K562 (cell line): ENCODE measurements around the gene ARAP1. TPM values are rescaled to one million over a fixed set of nuclear protein-coding genes. Genes with fewer than 3 reads are reported as not detected.

ENCODE experiments used
- ATAC-seq: fragments of 200-7000 bp; cut with Tn5 transposase; 3 replicates; pipeline ENCODE4 v1.9.1; 2020; ENCODE audit warnings: moderate library complexity
- BruUV-seq: library from RNA; stranded (reverse); fragments of 400-500 nt; replicated peaks from 2 replicates; lab custom pipeline; 2021; lab: Mats Ljungman, UMichigan
- CTCF ChIA-PET: fragments of 300-600 bp; formaldehyde crosslinking; extraction: SDS; loops from one replicate; lab custom pipeline; 2021; ENCODE audit warnings: low intra/inter-chr PET ratio; lab: Yijun Ruan, JAX
- POLR2A ChIA-PET: fragments of 300-600, 350-650 bp; sonication (Branson Sonifier 250); formaldehyde crosslinking; extraction: SDS; loops from one replicate; lab custom pipeline; 2021; ENCODE audit warnings: antibody characterized with exemption, inconsistent platforms; lab: Yijun Ruan, JAX
- DNase-seq, 4 experiments: peaks; one replicate each; pipeline versions ENCODE4 v3.0.0 to v3.0.0-alpha.2; 2011 to 2018; ENCODE audit warnings: low spot score in 3 of 4, mixed read lengths in 3 of 4; ENCODE audit errors: extremely low read depth in 1 of 4
- FAIRE-seq: peaks from 2 replicates; lab custom pipeline; 2011; peaks lifted over from hg19 to GRCh38; lab: Jason Lieb, UNC
- H2AFZ ChIP-seq: 2 replicates; pipeline ENCODE4 v1.6.0; 2011; ENCODE audit warnings: low read depth, low read length, control low read depth, inconsistent platforms
- H3K27ac ChIP-seq: fragments of 200-600 bp; 3 replicates; pipeline ENCODE4 v1.8.0; 2011; ENCODE audit warnings: low read depth, mild to moderate bottlenecking, control low read depth, inconsistent platforms, low read length, moderate library complexity, mixed read lengths; ENCODE audit errors: extremely low read depth
- H3K27me3 ChIP-seq, 2 experiments: fragments of 300-600 bp in 1 of 2; 2 replicates in 1 of 2; 3 replicates in 1 of 2; pipeline versions ENCODE4 v1.6.0 to v1.8.0; 2011; ENCODE audit warnings: inconsistent platforms in 2 of 2, low read length in 2 of 2, mild to moderate bottlenecking in 1 of 2, mixed read lengths in 1 of 2, moderate library complexity in 1 of 2; ENCODE audit not compliant: control insufficient read depth in 2 of 2, insufficient read depth in 2 of 2
- H3K36me3 ChIP-seq: fragments of 300-600 bp; 3 replicates; pipeline ENCODE4 v1.8.0; 2011; ENCODE audit warnings: mild to moderate bottlenecking, low read length, inconsistent platforms; ENCODE audit not compliant: control insufficient read depth, insufficient read depth
- H3K4me1 ChIP-seq, 2 experiments: fragments of 200-600 bp in 1 of 2; replicated peaks in 1 of 2; 2 replicates in 1 of 2; 3 replicates in 1 of 2; pipeline versions ENCODE4 v1.5.1 to v1.8.0; 2011; ENCODE audit warnings: inconsistent platforms in 2 of 2, low read length in 2 of 2, mild to moderate bottlenecking in 1 of 2, mixed read lengths in 1 of 2, moderate library complexity in 1 of 2; ENCODE audit not compliant: control insufficient read depth in 2 of 2, insufficient read depth in 2 of 2
- H3K4me2 ChIP-seq: 2 replicates; pipeline ENCODE4 v1.6.1; 2011; ENCODE audit warnings: low read length, control low read depth, inconsistent platforms, mixed read lengths; ENCODE audit not compliant: insufficient read depth
- H3K4me3 ChIP-seq: fragments of 200-600 bp; sonication (generic), shearing (Covaris generic); 2 replicates; pipeline ENCODE4 v1.5.1; 2016; ENCODE audit warnings: control low read depth, inconsistent platforms
- H3K79me2 ChIP-seq: fragments of 200-600 bp; 3 replicates; pipeline ENCODE4 v1.8.0; 2011; ENCODE audit warnings: low read length, inconsistent platforms; ENCODE audit not compliant: control insufficient read depth, insufficient read depth
- H3K9ac ChIP-seq, 2 experiments: 2 replicates each; pipeline versions ENCODE4 v1.6.0 to v1.6.1; 2011; ENCODE audit warnings: low read depth in 2 of 2, low read length in 2 of 2, control low read depth in 1 of 2, inconsistent platforms in 1 of 2, mild to moderate bottlenecking in 1 of 2, mixed read lengths in 1 of 2; ENCODE audit not compliant: insufficient read depth in 1 of 2
- H3K9me1 ChIP-seq: one replicate; pipeline ENCODE4 v1.6.0; 2011; ENCODE audit warnings: inconsistent platforms, mild to moderate bottlenecking, low read length, moderate library complexity; ENCODE audit not compliant: control insufficient read depth, insufficient read depth
- H3K9me3 ChIP-seq: replicated peaks from 2 replicates; pipeline ENCODE4 v1.5.1; 2011; ENCODE audit warnings: low read depth, low read length, inconsistent platforms; ENCODE audit not compliant: control insufficient read depth, insufficient read depth
- H4K20me1 ChIP-seq: replicated peaks from 2 replicates; pipeline ENCODE4 v1.6.1; 2011; ENCODE audit warnings: low read length, inconsistent platforms, mixed read lengths; ENCODE audit not compliant: control insufficient read depth, insufficient read depth
- CREM ChIP-seq: IDR thresholded peaks from 2 replicates; pipeline ENCODE4 v1.6.1; 2014; ENCODE audit warnings: antibody characterized with exemption, low read depth
- ERF ChIP-seq: fragments of 450-650 bp; formaldehyde crosslinking; IDR thresholded peaks from 2 replicates; pipeline ENCODE4 v1.4.0; 2020; ENCODE audit warnings: mild to moderate bottlenecking, mixed read lengths
- HMGN3 ChIP-seq: IDR thresholded peaks from 2 replicates; pipeline ENCODE4 v1.6.1; 2011; ENCODE audit warnings: borderline replicate concordance, low read depth, mild to moderate bottlenecking, mixed read lengths, low read length; ENCODE audit not compliant: insufficient read length; ENCODE audit errors: extremely low read depth
- POLR2G ChIP-seq: fragments of 200-400 bp; formaldehyde crosslinking; IDR thresholded peaks from 2 replicates; pipeline ENCODE4 v1.6.1; 2017; ENCODE audit warnings: low read depth, mild to moderate bottlenecking, antibody characterized with exemption, low read length, moderate library complexity
- STAT5A ChIP-seq: IDR thresholded peaks from 2 replicates; pipeline ENCODE4 v1.6.1; 2012; ENCODE audit warnings: low read length, inconsistent platforms, borderline replicate concordance
- ZNF24 ChIP-seq: fragments of 450-650 bp; IDR thresholded peaks from 2 replicates; pipeline ENCODE4 v1.6.1; 2016
- WGBS: fragments of 100-300 bp; shearing (Covaris generic); methylation state at CpG from one replicate; pipeline ENCODE4 v1.1.6; 2016; ENCODE audit warnings: low coverage, mixed read lengths; ENCODE audit not compliant: insufficient coverage; ENCODE audit errors: missing lambda C conversion rate; 5-methylcytosine and 5-hydroxymethylcytosine counted together
- in situ Hi-C: fragments of 300-500 bp; cut with MboI; formaldehyde crosslinking; loops from 4 replicates; pipeline ENCODE4 v1.15.0; 2018; ENCODE audit warnings: inconsistent platforms, mixed read lengths
- intact Hi-C: fragments of 100-400 bp; cut with micrococcal nuclease; formaldehyde crosslinking; loops from 2 replicates; pipeline ENCODE4 v1.14.2; 2022
- polyA plus RNA-seq, 8 experiments: library from polyadenylated mRNA; depleted of rRNA in 4 of 8; stranded (reverse) in 5 of 8; unstranded in 3 of 8; fragments of >200 nt; fragmentation: Nextera tagmentation in 2 of 8; fragmentation: Illumina TruSeq in 1 of 8; extraction: Ambion mirVana in 2 of 8; extraction: Trizol in 1 of 8; gene quantifications; 2 replicates each; pipeline versions ENCODE4 v1.2.1 to v1.2.3, GENCODE V29; 2011 to 2014; ENCODE audit warnings: inconsistent platforms in 1 of 8, missing spikeins in 1 of 8
- total RNA-seq, 7 experiments: library from RNA; depleted of rRNA in 6 of 7; stranded (reverse); fragments of >200 nt in 6 of 7; fragmentation: Illumina TruSeq in 2 of 7; extraction: Trizol in 2 of 7; gene quantifications; 2 replicates each; pipeline versions ENCODE4 v1.2.1 to v1.2.3, GENCODE V29; 2011 to 2021; ENCODE audit warnings: low replicate concordance in 1 of 7
- TF ChIP-seq, protein P1 (sequence below), 2 experiments: fragments of 150-350 bp in 1 of 2; IDR thresholded peaks; 2 replicates each; pipeline ENCODE4 v1.6.1; 2012 to 2016; ENCODE audit warnings: low read depth in 2 of 2, low read length in 2 of 2, mild to moderate bottlenecking in 1 of 2, moderate library complexity in 1 of 2
- TF ChIP-seq, protein P2 (sequence below): fragments of 250-450 bp; sonication (Bioruptor Pico); IDR thresholded peaks from 2 replicates; pipeline ENCODE4 v1.5.0; 2022; ENCODE audit warnings: mild to moderate bottlenecking
- TF ChIP-seq, protein P3 (sequence below), 2 experiments: IDR thresholded peaks; 2 replicates each; pipeline ENCODE4 v1.6.1; 2011; ENCODE audit warnings: borderline replicate concordance in 1 of 2, control low read depth in 1 of 2, low read depth in 1 of 2, low read length in 1 of 2, mild to moderate bottlenecking in 1 of 2, mixed read lengths in 1 of 2, moderate library complexity in 1 of 2; ENCODE audit not compliant: insufficient read depth in 1 of 2, insufficient read length in 1 of 2, poor library complexity in 1 of 2, severe bottlenecking in 1 of 2; ENCODE audit errors: extremely low read depth in 1 of 2
- TF ChIP-seq, protein P4 (sequence below): conservative IDR thresholded peaks from 2 replicates; pipeline ENCODE4 v1.6.1; 2011; ENCODE audit warnings: low read depth, mild to moderate bottlenecking, low read length; ENCODE audit not compliant: control insufficient read depth

ARAP1 gene
- total and polyA plus RNA-seq, 9 of the 15 experiments (the other 6 are each of a cell fraction or from before 2014, with no cell fraction given): 0.23 to 67.0 (median 24.6) TPM

DNA sequence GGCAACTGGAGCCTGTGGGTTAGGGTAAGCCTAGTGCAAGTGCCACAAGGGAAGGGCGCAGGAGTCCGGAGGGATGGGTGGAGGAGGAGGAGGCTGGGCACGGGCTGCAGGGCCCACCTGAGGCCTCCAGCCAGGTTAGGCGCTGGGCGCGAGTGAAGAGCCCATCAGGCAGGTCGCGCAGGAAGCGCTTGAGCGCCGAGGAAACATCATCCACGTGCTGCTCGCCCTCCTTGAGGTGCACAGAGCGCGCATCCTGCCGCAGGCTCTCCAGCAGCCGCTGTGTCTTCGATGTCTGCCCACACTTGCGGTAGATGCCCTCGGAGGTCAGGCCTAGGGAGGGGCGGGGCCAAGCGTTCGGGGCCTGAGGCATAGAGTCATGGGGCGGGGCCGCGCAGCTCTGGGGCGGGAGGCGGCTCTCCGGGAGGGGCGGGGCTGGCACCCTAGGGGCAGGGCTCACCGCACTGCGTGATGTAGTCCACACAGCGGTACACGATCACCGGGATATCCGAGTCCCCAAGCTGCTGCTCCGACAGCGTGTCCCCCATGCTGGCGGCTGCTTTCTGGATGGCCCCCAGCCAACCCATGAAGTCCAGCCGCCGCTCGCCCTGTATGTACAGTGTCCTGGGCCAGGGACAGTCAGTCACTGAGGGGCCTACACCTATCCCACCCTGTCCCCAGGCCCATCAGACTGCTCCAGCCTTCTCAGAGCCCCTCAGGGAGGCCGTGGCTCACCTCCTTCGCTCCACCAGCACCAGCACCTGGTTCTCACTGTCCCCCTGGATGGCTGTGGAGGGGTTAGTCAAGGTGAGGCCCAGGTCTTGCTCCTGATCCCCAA is 55.1 kb downstream of the ARAP1 start:
- Histone ChIP-seq H3K9me1 (peaks cover 15% of the 10 kb centered on the region), H3K27me3 (no peaks in the 10 kb centered on the region), H3K27ac (no peak overlapping the region), H3K9me3 (no peaks in the 10 kb centered on the region), H2AFZ (no peak overlapping the region), H3K4me2 (peak overlapping the region; percentile 32; the same call in 1 of the 2 replicates), H3K4me1 (peaks cover 8 to 23% of the 10 kb centered on the region in 2 experiments; a peak in 4 of 5 replicates), H3K4me3 (no peak overlapping the region), H3K36me3 (peaks cover 91% of the 10 kb centered on the region; the same call in 2 of the 3 replicates), H3K9ac (peak overlapping the region in 1 of 2 experiments; percentile 59; a peak in 2 of 4 replicates), H4K20me1 (peaks cover 3% of the 10 kb centered on the region; the same call in 1 of the 2 replicates), H3K79me2 (no peaks in the 10 kb centered on the region; the same call in 2 of the 3 replicates)
- FAIRE-seq (peak; percentile 85), ATAC-seq (peak; percentile 100), DNase-seq (peak; percentile 89 to 99 (median 97))
- no TSS peak for BruUV-seq
- ChIA-PET CTCF (no interaction called here), POLR2A (interaction anchor here (0.6 to 1.4 kb wide), 4 partner anchors 11 to 366 kb away, joined by 3 to 4 read pairs (median 3); no protein-coding TSS in a partner anchor)
- intact Hi-C loops (no loop called here), in situ Hi-C loops (no loop called here)
- whole genome bisulfite sequencing: 51% methylated on average over 26 of the region's 44 CpGs
- TF ChIP-seq HMGN3: peak; percentile 60
- TF ChIP-seq, protein P1, sequence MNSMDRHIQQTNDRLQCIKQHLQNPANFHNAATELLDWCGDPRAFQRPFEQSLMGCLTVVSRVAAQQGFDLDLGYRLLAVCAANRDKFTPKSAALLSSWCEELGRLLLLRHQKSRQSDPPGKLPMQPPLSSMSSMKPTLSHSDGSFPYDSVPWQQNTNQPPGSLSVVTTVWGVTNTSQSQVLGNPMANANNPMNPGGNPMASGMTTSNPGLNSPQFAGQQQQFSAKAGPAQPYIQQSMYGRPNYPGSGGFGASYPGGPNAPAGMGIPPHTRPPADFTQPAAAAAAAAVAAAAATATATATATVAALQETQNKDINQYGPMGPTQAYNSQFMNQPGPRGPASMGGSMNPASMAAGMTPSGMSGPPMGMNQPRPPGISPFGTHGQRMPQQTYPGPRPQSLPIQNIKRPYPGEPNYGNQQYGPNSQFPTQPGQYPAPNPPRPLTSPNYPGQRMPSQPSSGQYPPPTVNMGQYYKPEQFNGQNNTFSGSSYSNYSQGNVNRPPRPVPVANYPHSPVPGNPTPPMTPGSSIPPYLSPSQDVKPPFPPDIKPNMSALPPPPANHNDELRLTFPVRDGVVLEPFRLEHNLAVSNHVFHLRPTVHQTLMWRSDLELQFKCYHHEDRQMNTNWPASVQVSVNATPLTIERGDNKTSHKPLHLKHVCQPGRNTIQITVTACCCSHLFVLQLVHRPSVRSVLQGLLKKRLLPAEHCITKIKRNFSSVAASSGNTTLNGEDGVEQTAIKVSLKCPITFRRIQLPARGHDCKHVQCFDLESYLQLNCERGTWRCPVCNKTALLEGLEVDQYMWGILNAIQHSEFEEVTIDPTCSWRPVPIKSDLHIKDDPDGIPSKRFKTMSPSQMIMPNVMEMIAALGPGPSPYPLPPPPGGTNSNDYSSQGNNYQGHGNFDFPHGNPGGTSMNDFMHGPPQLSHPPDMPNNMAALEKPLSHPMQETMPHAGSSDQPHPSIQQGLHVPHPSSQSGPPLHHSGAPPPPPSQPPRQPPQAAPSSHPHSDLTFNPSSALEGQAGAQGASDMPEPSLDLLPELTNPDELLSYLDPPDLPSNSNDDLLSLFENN (IDR thresholded peaks at IDR 0.05; ENCODE audit: low read depth in 2 of 2, low read length in 2 of 2): no peak
- TF ChIP-seq ZNF24: no peak
- no peak for TF ChIP-seq ERF (CRISPR knock-in tag)
- TF ChIP-seq STAT5A: no peak
- TF ChIP-seq, protein P2, sequence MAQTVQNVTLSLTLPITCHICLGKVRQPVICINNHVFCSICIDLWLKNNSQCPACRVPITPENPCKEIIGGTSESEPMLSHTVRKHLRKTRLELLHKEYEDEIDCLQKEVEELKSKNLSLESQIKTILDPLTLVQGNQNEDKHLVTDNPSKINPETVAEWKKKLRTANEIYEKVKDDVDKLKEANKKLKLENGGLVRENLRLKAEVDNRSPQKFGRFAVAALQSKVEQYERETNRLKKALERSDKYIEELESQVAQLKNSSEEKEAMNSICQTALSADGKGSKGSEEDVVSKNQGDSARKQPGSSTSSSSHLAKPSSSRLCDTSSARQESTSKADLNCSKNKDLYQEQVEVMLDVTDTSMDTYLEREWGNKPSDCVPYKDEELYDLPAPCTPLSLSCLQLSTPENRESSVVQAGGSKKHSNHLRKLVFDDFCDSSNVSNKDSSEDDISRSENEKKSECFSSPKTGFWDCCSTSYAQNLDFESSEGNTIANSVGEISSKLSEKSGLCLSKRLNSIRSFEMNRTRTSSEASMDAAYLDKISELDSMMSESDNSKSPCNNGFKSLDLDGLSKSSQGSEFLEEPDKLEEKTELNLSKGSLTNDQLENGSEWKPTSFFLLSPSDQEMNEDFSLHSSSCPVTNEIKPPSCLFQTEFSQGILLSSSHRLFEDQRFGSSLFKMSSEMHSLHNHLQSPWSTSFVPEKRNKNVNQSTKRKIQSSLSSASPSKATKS (CRISPR knock-in tag): no peak
- 0 out of 2 replicates have a peak, but pooled peaks have one; percentile 4 for TF ChIP-seq CREM
- TF ChIP-seq POLR2G: peak; percentile 27
- TF ChIP-seq, protein P3, sequence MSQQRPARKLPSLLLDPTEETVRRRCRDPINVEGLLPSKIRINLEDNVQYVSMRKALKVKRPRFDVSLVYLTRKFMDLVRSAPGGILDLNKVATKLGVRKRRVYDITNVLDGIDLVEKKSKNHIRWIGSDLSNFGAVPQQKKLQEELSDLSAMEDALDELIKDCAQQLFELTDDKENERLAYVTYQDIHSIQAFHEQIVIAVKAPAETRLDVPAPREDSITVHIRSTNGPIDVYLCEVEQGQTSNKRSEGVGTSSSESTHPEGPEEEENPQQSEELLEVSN (IDR thresholded peaks at IDR 0.05; ENCODE audit: borderline replicate concordance in 1 of 2, extremely low read depth in 1 of 2, insufficient read depth in 1 of 2, insufficient read length in 1 of 2, low read depth in 1 of 2, low read length in 1 of 2, poor library complexity in 1 of 2, severe bottlenecking in 1 of 2): peak in 1 of 2 experiments; percentile 18
- TF ChIP-seq, protein P4, sequence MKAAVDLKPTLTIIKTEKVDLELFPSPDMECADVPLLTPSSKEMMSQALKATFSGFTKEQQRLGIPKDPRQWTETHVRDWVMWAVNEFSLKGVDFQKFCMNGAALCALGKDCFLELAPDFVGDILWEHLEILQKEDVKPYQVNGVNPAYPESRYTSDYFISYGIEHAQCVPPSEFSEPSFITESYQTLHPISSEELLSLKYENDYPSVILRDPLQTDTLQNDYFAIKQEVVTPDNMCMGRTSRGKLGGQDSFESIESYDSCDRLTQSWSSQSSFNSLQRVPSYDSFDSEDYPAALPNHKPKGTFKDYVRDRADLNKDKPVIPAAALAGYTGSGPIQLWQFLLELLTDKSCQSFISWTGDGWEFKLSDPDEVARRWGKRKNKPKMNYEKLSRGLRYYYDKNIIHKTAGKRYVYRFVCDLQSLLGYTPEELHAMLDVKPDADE: 0 out of 2 replicates have a peak, but pooled peaks have one; percentile 10
